Liver (tissue), 2 donors: ENCODE measurements around the gene SHC2.

ENCODE experiments used
- FOXA1 ChIP-seq: IDR thresholded peaks from 2 replicates; pipeline ENCODE4 v1.6.1; 2016; ENCODE audit warnings: antibody characterized with exemption
- HNF4A ChIP-seq, 2 donors: conservative IDR thresholded peaks; 2 replicates each; pipeline ENCODE4 v1.6.1; 2016; ENCODE audit warnings: antibody characterized with exemption in 2 of 2, mild to moderate bottlenecking in 2 of 2
- JUND ChIP-seq, 2 donors: IDR thresholded peaks; 2 replicates each; pipeline ENCODE4 v1.6.1; 2016; ENCODE audit warnings: antibody characterized with exemption in 2 of 2
- REST ChIP-seq: IDR thresholded peaks from 2 replicates; pipeline ENCODE4 v1.6.1; 2016; ENCODE audit warnings: antibody characterized with exemption, mild to moderate bottlenecking
- SP1 ChIP-seq: IDR thresholded peaks from 2 replicates; pipeline ENCODE4 v1.6.1; 2018; ENCODE audit warnings: antibody characterized with exemption, mild to moderate bottlenecking
- YY1 ChIP-seq: IDR thresholded peaks from 2 replicates; pipeline ENCODE4 v1.6.1; 2016; ENCODE audit warnings: antibody characterized with exemption, mild to moderate bottlenecking
- donor health status: healthy.

- TF ChIP-seq SP1 (no peak), FOXA1 (no peak), REST (no peak), HNF4A (conservative IDR thresholded peaks at IDR 0.05) (no peak), YY1 (no peak), JUND (IDR thresholded peaks at IDR 0.05) (no peak)
Measured at GRCh38 chr19:434152-434960, 26.5 kb downstream of the SHC2 start.
